Measurements from ENCODE around the gene UNK. TPM values are rescaled to one million over a fixed set of nuclear protein-coding genes. Genes with fewer than 3 reads are reported as not detected.

The UNK gene
- total and polyA plus RNA-seq, 9 of the 15 experiments (the other 6 are each of a cell fraction or from before 2014, with no cell fraction given), result 12.8 to 38.6 (median 24.8) TPM

DNA sequence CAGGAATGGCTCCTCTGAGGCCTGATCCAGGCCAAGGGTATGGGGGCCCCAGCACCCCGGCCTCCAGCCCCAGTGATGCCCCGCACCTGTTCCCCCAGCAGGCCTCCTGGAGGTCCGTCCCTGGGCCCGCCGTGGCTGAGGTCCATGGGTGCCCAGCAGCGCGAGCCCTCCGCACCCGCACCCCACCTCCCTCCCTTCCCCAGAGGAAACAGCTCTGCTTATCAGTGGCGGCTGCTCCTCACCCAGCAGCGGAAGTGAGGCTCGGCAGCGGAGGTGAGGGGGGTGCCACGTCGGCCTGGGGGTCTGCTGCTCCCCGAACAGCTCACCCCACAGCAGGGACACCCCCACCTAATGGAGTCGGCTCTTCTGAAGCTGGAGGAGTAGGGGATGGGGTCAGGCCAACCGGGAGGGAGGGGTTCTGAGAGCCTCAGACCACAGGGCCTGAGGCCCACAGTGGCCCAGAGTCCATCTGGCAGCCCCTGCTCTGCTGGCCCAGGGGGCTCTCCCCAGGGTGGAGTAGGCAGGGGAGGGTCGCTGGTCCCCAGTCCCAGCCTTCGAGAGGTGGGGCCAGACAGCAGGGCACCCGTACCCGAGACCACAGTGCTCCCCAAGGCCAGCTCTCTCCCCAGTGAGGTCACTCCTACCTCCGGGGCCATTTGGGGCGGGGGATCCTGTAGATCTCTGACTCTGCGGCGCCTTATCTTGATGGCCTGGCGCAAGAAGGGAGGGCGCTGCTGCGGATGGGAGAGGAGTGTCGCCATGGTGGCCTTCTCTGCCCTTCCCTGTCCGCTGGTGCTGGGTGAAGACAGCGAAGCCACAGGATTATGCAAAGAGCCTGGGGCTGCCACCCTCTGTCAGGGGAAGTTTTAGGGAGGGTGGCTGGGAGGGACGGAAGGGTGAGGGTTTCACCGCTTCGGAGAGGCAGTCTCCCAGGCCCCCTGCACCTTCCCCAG is 59.2 kb downstream of the UNK start, which contains the start of gene UNC13D (continued):
- TF ChIP-seq, protein P1, sequence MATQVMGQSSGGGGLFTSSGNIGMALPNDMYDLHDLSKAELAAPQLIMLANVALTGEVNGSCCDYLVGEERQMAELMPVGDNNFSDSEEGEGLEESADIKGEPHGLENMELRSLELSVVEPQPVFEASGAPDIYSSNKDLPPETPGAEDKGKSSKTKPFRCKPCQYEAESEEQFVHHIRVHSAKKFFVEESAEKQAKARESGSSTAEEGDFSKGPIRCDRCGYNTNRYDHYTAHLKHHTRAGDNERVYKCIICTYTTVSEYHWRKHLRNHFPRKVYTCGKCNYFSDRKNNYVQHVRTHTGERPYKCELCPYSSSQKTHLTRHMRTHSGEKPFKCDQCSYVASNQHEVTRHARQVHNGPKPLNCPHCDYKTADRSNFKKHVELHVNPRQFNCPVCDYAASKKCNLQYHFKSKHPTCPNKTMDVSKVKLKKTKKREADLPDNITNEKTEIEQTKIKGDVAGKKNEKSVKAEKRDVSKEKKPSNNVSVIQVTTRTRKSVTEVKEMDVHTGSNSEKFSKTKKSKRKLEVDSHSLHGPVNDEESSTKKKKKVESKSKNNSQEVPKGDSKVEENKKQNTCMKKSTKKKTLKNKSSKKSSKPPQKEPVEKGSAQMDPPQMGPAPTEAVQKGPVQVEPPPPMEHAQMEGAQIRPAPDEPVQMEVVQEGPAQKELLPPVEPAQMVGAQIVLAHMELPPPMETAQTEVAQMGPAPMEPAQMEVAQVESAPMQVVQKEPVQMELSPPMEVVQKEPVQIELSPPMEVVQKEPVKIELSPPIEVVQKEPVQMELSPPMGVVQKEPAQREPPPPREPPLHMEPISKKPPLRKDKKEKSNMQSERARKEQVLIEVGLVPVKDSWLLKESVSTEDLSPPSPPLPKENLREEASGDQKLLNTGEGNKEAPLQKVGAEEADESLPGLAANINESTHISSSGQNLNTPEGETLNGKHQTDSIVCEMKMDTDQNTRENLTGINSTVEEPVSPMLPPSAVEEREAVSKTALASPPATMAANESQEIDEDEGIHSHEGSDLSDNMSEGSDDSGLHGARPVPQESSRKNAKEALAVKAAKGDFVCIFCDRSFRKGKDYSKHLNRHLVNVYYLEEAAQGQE (IDR thresholded peaks at IDR 0.05; ENCODE audit: borderline replicate concordance), result no peak
- TF ChIP-seq, protein P1 (CRISPR knock-in tag; IDR thresholded peaks at IDR 0.05; ENCODE audit: low read depth), result peak; percentile 41
- TF ChIP-seq ZNF778 (CRISPR knock-in tag; IDR thresholded peaks at IDR 0.05), result no peak
- peak; percentile 79 for TF ChIP-seq GATA2 (CRISPR knock-in tag; IDR thresholded peaks at IDR 0.05)
- TF ChIP-seq CREM (IDR thresholded peaks at IDR 0.05; ENCODE audit: low read depth), result peak; percentile 76
- TF ChIP-seq, protein P2, sequence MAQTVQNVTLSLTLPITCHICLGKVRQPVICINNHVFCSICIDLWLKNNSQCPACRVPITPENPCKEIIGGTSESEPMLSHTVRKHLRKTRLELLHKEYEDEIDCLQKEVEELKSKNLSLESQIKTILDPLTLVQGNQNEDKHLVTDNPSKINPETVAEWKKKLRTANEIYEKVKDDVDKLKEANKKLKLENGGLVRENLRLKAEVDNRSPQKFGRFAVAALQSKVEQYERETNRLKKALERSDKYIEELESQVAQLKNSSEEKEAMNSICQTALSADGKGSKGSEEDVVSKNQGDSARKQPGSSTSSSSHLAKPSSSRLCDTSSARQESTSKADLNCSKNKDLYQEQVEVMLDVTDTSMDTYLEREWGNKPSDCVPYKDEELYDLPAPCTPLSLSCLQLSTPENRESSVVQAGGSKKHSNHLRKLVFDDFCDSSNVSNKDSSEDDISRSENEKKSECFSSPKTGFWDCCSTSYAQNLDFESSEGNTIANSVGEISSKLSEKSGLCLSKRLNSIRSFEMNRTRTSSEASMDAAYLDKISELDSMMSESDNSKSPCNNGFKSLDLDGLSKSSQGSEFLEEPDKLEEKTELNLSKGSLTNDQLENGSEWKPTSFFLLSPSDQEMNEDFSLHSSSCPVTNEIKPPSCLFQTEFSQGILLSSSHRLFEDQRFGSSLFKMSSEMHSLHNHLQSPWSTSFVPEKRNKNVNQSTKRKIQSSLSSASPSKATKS (CRISPR knock-in tag; IDR thresholded peaks at IDR 0.05), result no peak
- peak; percentile 46; the same call in 1 of the 2 replicates for TF ChIP-seq CEBPG (CRISPR knock-in tag; IDR thresholded peaks at IDR 0.05)
- TF ChIP-seq CEBPG (tag; conservative IDR thresholded peaks at IDR 0.05 in 1 of 2, IDR thresholded peaks at IDR 0.05 in 1 of 2), result peak in 1 of 2 experiments; percentile 70; a peak in 2 of 4 replicates
- TF ChIP-seq, protein P3, sequence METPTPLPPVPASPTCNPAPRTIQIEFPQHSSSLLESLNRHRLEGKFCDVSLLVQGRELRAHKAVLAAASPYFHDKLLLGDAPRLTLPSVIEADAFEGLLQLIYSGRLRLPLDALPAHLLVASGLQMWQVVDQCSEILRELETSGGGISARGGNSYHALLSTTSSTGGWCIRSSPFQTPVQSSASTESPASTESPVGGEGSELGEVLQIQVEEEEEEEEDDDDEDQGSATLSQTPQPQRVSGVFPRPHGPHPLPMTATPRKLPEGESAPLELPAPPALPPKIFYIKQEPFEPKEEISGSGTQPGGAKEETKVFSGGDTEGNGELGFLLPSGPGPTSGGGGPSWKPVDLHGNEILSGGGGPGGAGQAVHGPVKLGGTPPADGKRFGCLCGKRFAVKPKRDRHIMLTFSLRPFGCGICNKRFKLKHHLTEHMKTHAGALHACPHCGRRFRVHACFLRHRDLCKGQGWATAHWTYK (CRISPR knock-in tag; IDR thresholded peaks at IDR 0.05), result peak; percentile 39
- peak; percentile 88 for TF ChIP-seq GABPA (tag; conservative IDR thresholded peaks at IDR 0.05; ENCODE audit: low read depth)
